WI38 (cell line): ENCODE data around the gene LAMA3.

Source experiments
- H3K4me3 ChIP-seq: 2 replicates; pipeline ENCODE4 v1.5.1; 2011; ENCODE audit warnings: low read depth, mild to moderate bottlenecking, control low read depth, low read length
- CTCF ChIP-seq: IDR thresholded peaks from 2 replicates; pipeline ENCODE4 v1.5.1; 2012; ENCODE audit warnings: low read depth, mild to moderate bottlenecking, control low read depth, low read length

The LAMA3 gene

DNA sequence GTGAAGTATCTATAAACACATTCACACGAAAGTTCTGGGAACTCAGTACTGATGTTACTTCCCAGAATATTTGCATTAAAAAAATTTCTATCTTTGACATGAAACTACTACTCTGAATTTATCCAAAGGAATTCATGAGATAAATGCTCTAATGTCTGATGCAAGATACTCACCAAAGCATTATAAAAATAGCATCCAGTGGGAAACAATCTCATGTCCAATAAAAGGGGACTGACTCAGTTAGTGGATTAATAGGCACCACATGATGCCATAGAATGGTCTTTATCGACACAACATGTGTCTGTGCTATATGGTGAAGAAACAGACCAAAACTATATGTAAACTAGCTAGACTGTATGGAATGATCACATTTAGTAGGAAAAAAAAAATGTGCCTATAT lies 33.9 kb downstream of the LAMA3 start:
- TF ChIP-seq CTCF, result no peak

GRCh38 chr18:23724681-23725080 lies 35.4 kb downstream of the LAMA3 start:
- no peak overlapping the region for H3K4me3 ChIP-seq
- TF ChIP-seq CTCF, result no peak

More for the DNA sequence above, 33.9 kb downstream of the LAMA3 start:
- H3K4me3 ChIP-seq, result no peak overlapping the region

DNA sequence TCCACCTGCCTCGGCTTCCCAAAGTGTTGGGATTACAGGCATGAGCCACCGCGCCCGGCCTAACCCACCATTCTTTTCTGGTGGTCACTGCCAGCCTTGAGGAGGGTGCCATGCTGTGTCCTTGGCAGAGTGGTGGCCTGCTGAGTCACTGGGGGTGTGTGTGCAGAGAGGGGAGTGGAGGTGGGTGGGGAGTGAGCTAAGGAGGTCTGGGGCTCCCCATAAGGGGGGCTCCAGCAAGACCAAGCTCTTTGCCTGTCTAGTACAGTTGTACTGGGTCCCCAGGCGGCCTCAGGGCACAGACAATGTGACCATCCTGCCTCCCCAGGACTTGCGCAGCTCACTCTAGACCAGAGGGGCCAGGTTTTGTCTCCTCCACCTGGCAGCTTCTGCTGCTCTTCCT lies 36.1 kb downstream of the LAMA3 start:
- H3K4me3 ChIP-seq, result no peak overlapping the region
- TF ChIP-seq CTCF, result no peak

- TF ChIP-seq CTCF, result no peak
- no peak overlapping the region for H3K4me3 ChIP-seq
These were observed 36.8 kb downstream of the LAMA3 start for GRCh38 chr18:23725827-23726661.

GRCh38 chr18:23727707-23728493 lies 38.6 kb downstream of the LAMA3 start:
- TF ChIP-seq CTCF, result no peak
- H3K4me3 ChIP-seq, result no peak overlapping the region

- no peak overlapping the region for H3K4me3 ChIP-seq
- TF ChIP-seq CTCF, result no peak
These were observed 41.6 kb downstream of the LAMA3 start for GRCh38 chr18:23730857-23731256.

- H3K4me3 ChIP-seq, result no peak overlapping the region
- no peak for TF ChIP-seq CTCF
These were observed 42.6 kb downstream of the LAMA3 start for GRCh38 chr18:23731861-23732260.
